ENCODE results near the gene GABRR3. TPM values are rescaled to one million over a fixed set of nuclear protein-coding genes. Genes with fewer than 3 reads are reported as not detected.

Gene GABRR3
- total and polyA plus RNA-seq, 10 donors, result 0.03 TPM; not detected in 9

- intact Hi-C loops (cut with DNase I; ENCODE audit: low total_unique reads), result no loop called here
Observed at GRCh38 chr3:97967966-97968365, 67.1 kb downstream of the GABRR3 start.

GRCh38 chr3:97960993-97961766, 73.9 kb downstream of the GABRR3 start:
- H3K27me3 ChIP-seq (replicated peaks in 1 of 7), result no peaks in the 10 kb centered on the region
- intact Hi-C loops (cut with DNase I; ENCODE audit: low total_unique reads), result no loop called here
- H3K27ac ChIP-seq, result no peak overlapping the region
- peaks cover 0 to 96% (median 32%) of the 10 kb centered on the region in 6 donors for H3K36me3 ChIP-seq
- TF ChIP-seq CTCF (IDR thresholded peaks at IDR 0.05 in 8 of 11, conservative IDR thresholded peaks at IDR 0.05 in 3 of 11) (no peak), POLR2A (IDR thresholded peaks at IDR 0.05) (no peak), POLR2AphosphoS5 (IDR thresholded peaks at IDR 0.05) (no peak)
- H3K4me1 ChIP-seq, result peaks cover 0 to 13% (median 0%) of the 10 kb centered on the region in 6 donors
- H3K4me3 ChIP-seq, result no peak overlapping the region
- WGBS, 5 donors, result 93 to 97% (median 95%) methylated on average over 8 of the region's 8 CpGs
- no peaks in the 10 kb centered on the region for H3K9me3 ChIP-seq
- DNase-seq, result no peak

More at GRCh38 chr3:97967966-97968365, 67.1 kb downstream of the GABRR3 start:
- DNase-seq, result no peak
- TF ChIP-seq POLR2AphosphoS5 (IDR thresholded peaks at IDR 0.05), result no peak
- TF ChIP-seq CTCF (IDR thresholded peaks at IDR 0.05 in 8 of 11, conservative IDR thresholded peaks at IDR 0.05 in 3 of 11), result no peak
- no peaks in the 10 kb centered on the region for H3K27me3 ChIP-seq (replicated peaks in 1 of 7)
- 90 to 95% (median 93%) methylated on average over 8 of the region's 8 CpGs for WGBS, 5 donors
- peaks cover 8 to 51% (median 25%) of the 10 kb centered on the region in 6 donors for H3K4me1 ChIP-seq
- no peak overlapping the region for H3K27ac ChIP-seq
- H3K36me3 ChIP-seq, result peaks cover 0 to 41% (median 8%) of the 10 kb centered on the region in 6 donors
- H3K9me3 ChIP-seq, result no peaks in the 10 kb centered on the region
- no peak overlapping the region for H3K4me3 ChIP-seq

GRCh38 chr3:97960551-97960950, 74.6 kb downstream of the GABRR3 start:
- Histone ChIP-seq H3K27me3 (replicated peaks in 1 of 7) (no peaks in the 10 kb centered on the region), H3K9me3 (no peaks in the 10 kb centered on the region), H3K4me1 (peaks cover 0 to 7% (median 0%) of the 10 kb centered on the region in 6 donors), H3K36me3 (peaks cover 0 to 94% (median 32%) of the 10 kb centered on the region in 6 donors), H3K4me3 (no peak overlapping the region), H3K27ac (no peak overlapping the region)
- TF ChIP-seq POLR2A (IDR thresholded peaks at IDR 0.05) (no peak), POLR2AphosphoS5 (IDR thresholded peaks at IDR 0.05) (no peak), CTCF (IDR thresholded peaks at IDR 0.05 in 8 of 11, conservative IDR thresholded peaks at IDR 0.05 in 3 of 11) (no peak)
- no peak for DNase-seq
- 88 to 92% (median 91%) methylated on average over 5 of the region's 5 CpGs for WGBS, 5 donors
- intact Hi-C loops (cut with DNase I; ENCODE audit: low total_unique reads), result no loop called here

GRCh38 chr3:97959872-97960271, 75.2 kb downstream of the GABRR3 start:
- H3K27me3 ChIP-seq (replicated peaks in 1 of 7), result no peaks in the 10 kb centered on the region
- intact Hi-C loops (cut with DNase I; ENCODE audit: low total_unique reads), result no loop called here
- DNase-seq, result no peak
- no peak overlapping the region for H3K27ac ChIP-seq
- no peaks in the 10 kb centered on the region for H3K9me3 ChIP-seq
- WGBS, 5 donors, result 93 to 96% (median 95%) methylated on average over 5 of the region's 5 CpGs
- peaks cover 0 to 88% (median 32%) of the 10 kb centered on the region in 6 donors for H3K36me3 ChIP-seq
- no peak overlapping the region for H3K4me3 ChIP-seq
- peaks cover 0 to 5% (median 0%) of the 10 kb centered on the region in 6 donors for H3K4me1 ChIP-seq
- TF ChIP-seq POLR2A (IDR thresholded peaks at IDR 0.05) (no peak), CTCF (IDR thresholded peaks at IDR 0.05 in 8 of 11, conservative IDR thresholded peaks at IDR 0.05 in 3 of 11) (no peak)

Measured in spleen (tissue), 11 donors.